CD8-positive, alpha-beta memory T cell (primary cell): ENCODE data around the gene RASGEF1C. TPM values are rescaled to one million over a fixed set of nuclear protein-coding genes. Genes with fewer than 3 reads are reported as not detected.
A peak's percentile ranks its signal among the peaks of the same experiment; 100 is the strongest.

ENCODE experiments used
- CTCF ChIA-PET: fragments of 350-600 bp; sonication (Branson Sonifier 250); formaldehyde crosslinking; loops from one replicate; lab custom pipeline; 2021; ENCODE audit warnings: antibody characterized with exemption; lab: Charles Lee
- POLR2A ChIA-PET: fragments of 350-600 bp; sonication (Branson Sonifier 250); formaldehyde crosslinking; loops from one replicate; lab custom pipeline; 2021; ENCODE audit warnings: antibody characterized with exemption; lab: Charles Lee
- DNase-seq, 5 donors: peaks; one replicate each; pipeline versions ENCODE4 v3.0.0 to v3.0.0-alpha.2; 2020 to 2022; ENCODE audit warnings: mixed read lengths in 1 of 5
- H3K27ac ChIP-seq: one replicate; pipeline ENCODE4 v1.7.0; 2013; ENCODE audit warnings: low read depth, mild to moderate bottlenecking, low read length, moderate library complexity
- H3K27me3 ChIP-seq: 2 replicates; pipeline ENCODE4 v1.7.0; 2013; ENCODE audit warnings: low read length, mild to moderate bottlenecking; ENCODE audit not compliant: insufficient read depth, poor library complexity, severe bottlenecking
- H3K36me3 ChIP-seq: 2 replicates; pipeline ENCODE4 v1.7.0; 2013; ENCODE audit warnings: mild to moderate bottlenecking, low read length, moderate library complexity; ENCODE audit not compliant: insufficient read depth
- H3K4me1 ChIP-seq: 2 replicates; pipeline ENCODE4 v1.7.0; 2013; ENCODE audit warnings: mild to moderate bottlenecking, low read length, moderate library complexity; ENCODE audit not compliant: insufficient read depth
- H3K4me3 ChIP-seq: 2 replicates; pipeline ENCODE4 v1.7.0; 2013; ENCODE audit warnings: mild to moderate bottlenecking, low read length
- H3K9me3 ChIP-seq: 2 replicates; pipeline ENCODE4 v1.7.0; 2013; ENCODE audit warnings: mild to moderate bottlenecking, low read length
- H3K27ac Mint-ChIP-seq, 8 donors: one replicate each; pipeline ENCODE4 v1.8.0; 2020 to 2021; ENCODE audit warnings: mixed read lengths in 8 of 8, mild to moderate bottlenecking in 6 of 8, inconsistent platforms in 3 of 8, moderate library complexity in 3 of 8
- H3K27me3 Mint-ChIP-seq, 2 donors: one replicate each; pipeline ENCODE4 v1.8.0; 2020 to 2021; ENCODE audit warnings: mixed read lengths in 2 of 2, mild to moderate bottlenecking in 1 of 2, moderate library complexity in 1 of 2
- H3K36me3 Mint-ChIP-seq, 3 donors: one replicate each; pipeline ENCODE4 v1.8.0; 2020 to 2021; ENCODE audit warnings: mixed read lengths in 3 of 3, inconsistent platforms in 1 of 3, mild to moderate bottlenecking in 1 of 3
- H3K4me1 Mint-ChIP-seq, 3 donors: one replicate each; pipeline ENCODE4 v1.8.0; 2020 to 2021; ENCODE audit warnings: mixed read lengths in 3 of 3, inconsistent platforms in 1 of 3, mild to moderate bottlenecking in 1 of 3
- H3K4me3 Mint-ChIP-seq, 7 donors: one replicate each; pipeline ENCODE4 v1.8.0; 2020 to 2021; ENCODE audit warnings: mixed read lengths in 7 of 7, mild to moderate bottlenecking in 6 of 7, moderate library complexity in 4 of 7, inconsistent platforms in 2 of 7
- H3K9me3 Mint-ChIP-seq, 5 donors: one replicate each; pipeline ENCODE4 v1.8.0; 2020 to 2022; ENCODE audit warnings: mixed read lengths in 5 of 5, mild to moderate bottlenecking in 3 of 5, moderate library complexity in 2 of 5, inconsistent platforms in 1 of 5
- polyA plus RNA-seq: library from polyadenylated mRNA; unstranded; fragments of 300-500 nt; fragmentation: Illumina TruSeq; gene quantifications from one replicate; pipeline ENCODE4 v1.2.3, GENCODE V29; 2021
- total RNA-seq, 2 experiments: library from RNA; stranded (reverse); gene quantifications; one replicate each; pipeline ENCODE4 v1.2.3, GENCODE V29; 2021

Gene RASGEF1C
- total and polyA plus RNA-seq, 3 experiments from 2014 or later, result not detected

DNA sequence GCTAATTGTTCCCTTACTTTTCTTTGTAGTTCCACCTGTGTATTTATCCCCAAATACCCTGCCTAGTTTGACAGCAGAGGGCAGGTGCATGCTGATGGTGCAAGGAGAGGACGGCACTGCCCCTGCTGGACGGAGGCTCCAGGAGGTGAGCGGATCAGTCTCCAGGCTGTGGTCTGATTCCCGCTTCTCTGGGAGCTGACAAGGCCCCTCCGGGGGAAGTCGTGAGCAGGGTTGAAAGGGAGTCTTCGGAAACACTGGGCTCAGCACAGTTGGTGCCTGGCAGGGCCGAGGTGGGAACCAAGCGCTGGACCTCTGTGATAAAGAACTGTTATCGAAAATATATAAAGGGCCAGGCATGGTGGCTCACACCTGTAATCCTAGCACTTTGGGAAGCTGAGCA lies 52.9 kb downstream of the RASGEF1C start:
- H3K4me1 Mint-ChIP-seq, result no peaks in the 10 kb centered on the region
- Histone ChIP-seq H3K9me3 (no peaks in the 10 kb centered on the region), H3K27ac (no peak overlapping the region), H3K36me3 (no peaks in the 10 kb centered on the region), H3K27me3 (no peaks in the 10 kb centered on the region), H3K4me1 (no peaks in the 10 kb centered on the region), H3K4me3 (no peak overlapping the region)
- peaks cover 0 to 5% (median 2%) of the 10 kb centered on the region in 5 donors for H3K9me3 Mint-ChIP-seq
- CTCF ChIA-PET, result no interaction called here
- H3K36me3 Mint-ChIP-seq, result no peaks in the 10 kb centered on the region
- H3K27ac Mint-ChIP-seq, result no peak overlapping the region
- POLR2A ChIA-PET, result no interaction called here
- no peak overlapping the region for H3K4me3 Mint-ChIP-seq
- no peak for DNase-seq
- H3K27me3 Mint-ChIP-seq, result peaks cover 5 to 17% of the 10 kb centered on the region in 2 donors

DNA sequence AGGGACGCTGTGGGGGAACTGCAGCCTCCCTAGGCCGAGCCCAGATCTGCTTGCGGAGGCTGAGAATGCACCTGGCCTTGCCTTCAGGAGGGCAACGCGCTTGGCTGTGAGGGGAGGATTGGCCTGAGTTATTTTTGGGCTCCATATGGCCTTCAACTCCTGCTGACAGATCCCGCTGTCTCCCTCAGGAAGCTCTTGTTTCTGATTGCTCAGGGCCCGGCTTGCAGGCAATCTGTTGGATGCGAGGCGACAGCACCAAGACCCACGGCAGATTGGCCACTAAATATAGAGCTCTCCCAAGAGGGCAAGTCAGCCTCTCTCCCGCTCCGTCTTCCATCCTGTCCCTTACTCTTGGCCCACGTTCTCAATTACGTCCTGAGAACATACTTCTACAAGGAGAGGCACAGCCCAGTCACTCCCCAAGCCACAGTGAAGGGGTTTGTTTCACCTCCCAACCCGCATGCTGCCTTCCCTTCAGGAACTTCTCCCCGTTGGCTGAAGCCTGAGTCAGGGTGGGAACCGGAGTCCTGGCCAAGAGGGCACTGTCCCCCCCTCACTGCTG lies 53.6 kb downstream of the RASGEF1C start:
- peaks cover 0 to 5% (median 2%) of the 10 kb centered on the region in 5 donors for H3K9me3 Mint-ChIP-seq

DNA sequence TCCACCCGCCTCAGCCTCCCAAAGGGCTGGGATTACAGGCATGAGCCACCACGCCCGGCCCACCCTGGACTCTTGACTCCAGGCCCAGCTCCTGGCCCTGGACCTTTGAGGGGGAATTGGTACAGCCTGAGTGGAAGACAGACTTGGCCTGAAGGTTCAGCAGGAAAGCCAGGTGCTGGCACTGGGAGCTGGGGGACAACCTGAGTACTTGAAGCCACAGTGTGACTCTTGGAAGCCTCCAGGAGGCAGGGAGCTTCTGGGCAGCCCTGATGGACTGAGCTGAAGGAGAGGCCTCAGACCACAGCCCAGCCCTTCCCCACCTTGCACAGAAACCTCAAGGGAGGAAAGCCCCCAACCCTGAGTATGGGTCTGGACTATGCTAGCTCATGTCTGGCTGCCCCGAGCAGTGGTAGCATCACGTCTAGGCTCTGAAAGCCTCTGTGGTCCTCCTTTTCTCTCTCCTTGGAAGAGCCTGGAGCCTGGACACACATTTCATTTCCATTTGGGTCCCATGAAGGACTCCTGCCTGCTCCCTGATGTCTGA lies 54.1 kb downstream of the RASGEF1C start:
- Mint-ChIP-seq H3K4me3 (no peak overlapping the region), H3K4me1 (no peaks in the 10 kb centered on the region), H3K36me3 (peaks cover 0 to 2% (median 0%) of the 10 kb centered on the region in 3 donors), H3K27ac (no peak overlapping the region), H3K27me3 (peaks cover 7 to 23% of the 10 kb centered on the region in 2 donors), H3K9me3 (peaks cover 4 to 9% (median 6%) of the 10 kb centered on the region in 5 donors)
- ChIA-PET CTCF (no interaction called here), POLR2A (no interaction called here)
- no peaks in the 10 kb centered on the region for H3K27me3 ChIP-seq
- no peak overlapping the region for H3K4me3 ChIP-seq
- no peaks in the 10 kb centered on the region for H3K36me3 ChIP-seq
- H3K9me3 ChIP-seq, result no peaks in the 10 kb centered on the region
- H3K27ac ChIP-seq, result no peak overlapping the region
- no peaks in the 10 kb centered on the region for H3K4me1 ChIP-seq
- no peak for DNase-seq

More for the DNA sequence above, 53.6 kb downstream of the RASGEF1C start:
- Histone ChIP-seq H3K4me1 (no peaks in the 10 kb centered on the region), H3K27me3 (no peaks in the 10 kb centered on the region), H3K27ac (no peak overlapping the region), H3K4me3 (no peak overlapping the region), H3K9me3 (no peaks in the 10 kb centered on the region), H3K36me3 (no peaks in the 10 kb centered on the region)
- Mint-ChIP-seq H3K4me1 (no peaks in the 10 kb centered on the region), H3K36me3 (no peaks in the 10 kb centered on the region), H3K4me3 (no peak overlapping the region), H3K27ac (peak overlapping the region in 1 of 8 donors; percentile 79), H3K27me3 (peaks cover 4 to 17% of the 10 kb centered on the region in 2 donors)
- POLR2A ChIA-PET, result no interaction called here
- DNase-seq, result no peak
- CTCF ChIA-PET, result no interaction called here

DNA sequence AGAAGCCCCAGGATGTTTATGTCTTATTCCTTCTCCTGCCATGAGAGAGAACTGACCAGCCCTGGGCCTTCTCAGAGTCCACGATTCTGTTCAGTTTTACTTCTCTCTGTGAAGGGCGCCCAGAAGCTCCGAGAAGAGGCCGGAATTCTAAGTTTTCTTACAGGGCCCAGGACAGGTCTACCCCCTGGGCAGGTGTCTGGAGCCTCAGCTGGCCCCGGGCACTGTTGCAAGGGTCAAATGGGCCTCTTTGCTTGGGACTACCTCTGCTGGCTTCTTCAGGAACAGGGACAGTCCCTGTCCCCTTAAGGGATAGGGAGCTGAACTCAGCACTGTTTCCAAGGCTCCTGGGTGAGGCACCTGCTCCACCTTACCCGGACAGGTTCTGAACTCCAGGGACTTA lies 55.0 kb downstream of the RASGEF1C start:
- Histone ChIP-seq H3K9me3 (no peaks in the 10 kb centered on the region), H3K36me3 (no peaks in the 10 kb centered on the region), H3K27me3 (no peaks in the 10 kb centered on the region), H3K4me3 (no peak overlapping the region), H3K27ac (no peak overlapping the region), H3K4me1 (no peaks in the 10 kb centered on the region)
- ChIA-PET POLR2A (no interaction called here), CTCF (no interaction called here)
- Mint-ChIP-seq H3K4me1 (no peaks in the 10 kb centered on the region), H3K9me3 (peaks cover 8 to 17% (median 10%) of the 10 kb centered on the region in 5 donors), H3K36me3 (peaks cover 0 to 6% (median 2%) of the 10 kb centered on the region in 3 donors), H3K27me3 (peaks cover 10 to 28% of the 10 kb centered on the region in 2 donors), H3K27ac (no peak overlapping the region), H3K4me3 (no peak overlapping the region)
- no peak for DNase-seq

DNA sequence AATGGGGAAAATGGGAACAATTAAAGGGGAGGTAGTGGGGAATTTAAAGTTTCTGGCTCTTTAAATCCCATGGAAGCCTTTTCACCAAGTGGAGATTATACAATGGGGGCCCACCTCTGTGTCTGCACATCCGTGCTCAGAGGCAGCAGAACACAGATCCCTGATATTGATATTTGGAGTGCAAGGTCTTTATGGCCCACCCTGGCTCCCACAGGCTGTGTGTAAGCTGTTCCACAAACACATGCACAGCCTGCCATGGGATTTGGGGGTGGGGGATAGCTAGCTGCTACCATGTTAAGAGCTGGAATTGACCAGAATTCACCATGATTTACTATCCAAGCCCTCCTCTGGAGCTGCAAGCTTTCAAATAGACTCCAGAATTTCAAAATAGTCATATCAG lies 55.9 kb downstream of the RASGEF1C start:
- no peak overlapping the region for H3K27ac Mint-ChIP-seq
- no peaks in the 10 kb centered on the region for H3K4me1 ChIP-seq
- POLR2A ChIA-PET, result no interaction called here

DNA sequence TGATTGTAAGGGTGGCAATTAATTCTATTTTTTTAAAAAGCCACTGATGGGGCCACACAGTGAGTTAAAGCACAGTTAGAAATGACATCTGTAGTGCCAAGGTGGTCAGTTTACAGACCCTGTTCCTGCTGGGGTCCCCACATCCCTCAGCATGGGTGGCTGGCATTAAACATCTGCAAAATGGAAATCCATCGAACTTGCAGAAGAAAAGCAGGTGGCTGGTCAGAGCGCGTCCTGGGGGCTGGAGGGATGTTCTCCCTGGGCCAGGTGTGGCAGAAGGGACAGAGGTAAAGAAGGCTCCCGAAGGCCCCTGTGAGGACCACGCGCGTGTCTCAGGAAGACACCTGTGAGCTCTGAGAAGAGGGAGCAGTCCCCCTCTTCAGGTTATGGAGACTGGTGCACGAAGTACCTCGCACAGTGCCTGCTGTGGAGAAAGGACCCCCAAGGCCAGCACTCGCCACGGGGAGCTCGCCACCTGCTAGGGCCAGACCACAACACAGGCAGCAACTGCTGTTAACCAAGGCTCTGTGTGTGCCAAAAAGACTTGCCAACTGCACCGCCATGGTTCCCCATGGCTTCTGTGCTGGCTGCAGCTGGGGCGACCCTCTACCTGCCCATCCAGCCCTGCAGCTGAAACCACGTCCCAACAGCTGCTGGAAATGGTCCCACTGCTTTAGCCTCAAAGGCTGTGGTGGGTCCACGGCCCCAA lies 65.2 kb downstream of the RASGEF1C start:
- no peaks in the 10 kb centered on the region for H3K4me1 ChIP-seq
- H3K4me3 ChIP-seq, result no peak overlapping the region
- DNase-seq, result no peak
- H3K27me3 ChIP-seq, result no peaks in the 10 kb centered on the region
- H3K4me1 Mint-ChIP-seq, result no peaks in the 10 kb centered on the region
- peaks cover 15 to 33% of the 10 kb centered on the region in 2 donors for H3K27me3 Mint-ChIP-seq
- CTCF ChIA-PET, result no interaction called here
- peaks cover 9 to 22% (median 12%) of the 10 kb centered on the region in 5 donors for H3K9me3 Mint-ChIP-seq
- no peak overlapping the region for H3K27ac Mint-ChIP-seq
- POLR2A ChIA-PET, result no interaction called here
- H3K27ac ChIP-seq, result no peak overlapping the region
- H3K36me3 Mint-ChIP-seq, result no peaks in the 10 kb centered on the region
- no peaks in the 10 kb centered on the region for H3K9me3 ChIP-seq
- no peak overlapping the region for H3K4me3 Mint-ChIP-seq
- H3K36me3 ChIP-seq, result no peaks in the 10 kb centered on the region

More for the DNA sequence above, 55.9 kb downstream of the RASGEF1C start:
- CTCF ChIA-PET, result no interaction called here
- peaks cover 0 to 6% (median 2%) of the 10 kb centered on the region in 3 donors for H3K36me3 Mint-ChIP-seq
- H3K4me3 ChIP-seq, result no peak overlapping the region
- H3K27me3 ChIP-seq, result no peaks in the 10 kb centered on the region
- H3K36me3 ChIP-seq, result no peaks in the 10 kb centered on the region
- no peak for DNase-seq
- H3K4me3 Mint-ChIP-seq, result no peak overlapping the region
- peaks cover 8 to 17% (median 14%) of the 10 kb centered on the region in 5 donors for H3K9me3 Mint-ChIP-seq
- no peaks in the 10 kb centered on the region for H3K4me1 Mint-ChIP-seq
- no peak overlapping the region for H3K27ac ChIP-seq
- H3K9me3 ChIP-seq, result no peaks in the 10 kb centered on the region
- peaks cover 10 to 31% of the 10 kb centered on the region in 2 donors for H3K27me3 Mint-ChIP-seq

DNA sequence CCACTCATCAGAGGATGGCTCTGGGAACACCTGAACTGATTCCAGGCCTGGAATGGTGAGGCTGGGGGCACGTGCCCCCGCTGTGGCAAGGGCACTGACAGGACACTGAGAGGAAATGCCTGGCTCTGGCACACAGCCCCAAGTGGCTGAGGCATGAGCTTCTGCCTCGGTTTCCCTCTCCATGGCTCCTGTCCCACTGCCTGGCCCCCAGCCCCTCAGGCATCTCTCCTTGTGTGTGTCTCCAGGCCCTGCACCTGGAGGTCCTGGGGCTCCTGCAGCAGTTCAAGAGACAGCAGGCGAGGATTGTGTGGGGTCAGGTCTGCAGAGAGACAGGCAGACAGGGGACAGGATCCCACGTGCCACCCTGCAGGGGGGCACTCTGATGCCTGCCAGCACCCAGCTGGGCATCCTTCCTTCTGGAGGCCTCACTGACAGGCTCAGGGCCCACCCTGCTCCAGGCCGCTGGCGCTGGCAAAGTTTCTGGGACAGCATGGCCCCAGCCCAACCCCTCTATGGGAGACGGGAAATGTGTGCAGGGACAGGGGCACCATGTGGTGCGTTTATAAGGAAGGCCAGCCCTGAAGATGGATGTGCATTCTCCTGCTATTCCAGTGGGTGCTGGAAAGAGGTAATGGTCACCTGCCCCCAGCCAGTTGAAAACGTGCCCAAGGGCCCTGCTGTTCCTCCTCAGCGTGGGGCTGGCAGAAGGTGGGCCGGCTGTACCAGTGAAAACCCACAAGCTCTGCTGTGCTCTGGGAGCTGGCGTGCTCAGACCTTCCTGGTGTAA lies 66.0 kb downstream of the RASGEF1C start:
- Histone ChIP-seq H3K4me1 (no peaks in the 10 kb centered on the region), H3K36me3 (no peaks in the 10 kb centered on the region), H3K4me3 (no peak overlapping the region), H3K9me3 (no peaks in the 10 kb centered on the region), H3K27me3 (no peaks in the 10 kb centered on the region), H3K27ac (no peak overlapping the region)
- ChIA-PET POLR2A (no interaction called here), CTCF (no interaction called here)
- peaks cover 21 to 35% of the 10 kb centered on the region in 2 donors for H3K27me3 Mint-ChIP-seq
- H3K36me3 Mint-ChIP-seq, result no peaks in the 10 kb centered on the region
- H3K4me1 Mint-ChIP-seq, result no peaks in the 10 kb centered on the region
- DNase-seq, result no peak
- peaks cover 9 to 18% (median 12%) of the 10 kb centered on the region in 5 donors for H3K9me3 Mint-ChIP-seq
- H3K27ac Mint-ChIP-seq, result no peak overlapping the region
- H3K4me3 Mint-ChIP-seq, result no peak overlapping the region
